ENCODE measurements around the gene DNER. TPM values are rescaled to one million over a fixed set of nuclear protein-coding genes. Genes with fewer than 3 reads are reported as not detected.
"Not testable (repeated sequence)": the region's sequence is repeated elsewhere in the genome, so short reads cannot be mapped to it uniquely, and the experiment has no call there.

The DNER gene
- polyA plus RNA-seq, 1 of the 3 experiments (the other 2 are of a cell fraction) = 1.4 TPM

DNA sequence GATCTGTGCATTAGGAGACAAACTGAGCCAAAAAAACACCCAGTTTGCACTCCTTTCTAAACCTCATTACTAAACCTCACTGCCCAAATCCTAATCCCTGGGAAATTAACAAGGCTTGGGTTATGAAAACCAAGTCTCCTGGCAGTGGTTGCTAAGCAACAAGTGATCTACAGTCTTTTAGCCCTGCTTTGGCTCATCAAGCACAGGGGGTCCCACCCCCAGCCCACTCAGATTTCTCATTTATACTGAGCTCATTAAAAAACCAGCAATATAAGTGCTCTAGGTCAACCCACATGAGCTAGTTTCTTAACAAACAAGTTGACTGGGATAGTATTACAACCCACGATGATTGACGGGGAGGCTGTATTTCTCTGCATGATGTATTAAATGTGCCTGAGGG lies 18.4 kb downstream of the DNER start:
- no peaks in the 10 kb centered on the region for H4K20me1 ChIP-seq (ENCODE audit: insufficient read depth)
- H3K9me3 ChIP-seq = no peaks in the 10 kb centered on the region
- no peaks in the 10 kb centered on the region for H3K9me2 ChIP-seq
- H3K4me1 ChIP-seq (ENCODE audit: control insufficient read depth in 1 of 2, insufficient read depth in 2 of 2, low read depth in 1 of 2, low read length in 1 of 2) = no peaks in the 10 kb centered on the region
- DNase-seq = no peak
- H3K4me3 ChIP-seq (ENCODE audit: low read depth in 2 of 2, low read length in 1 of 2) = no peak overlapping the region
- ChIA-PET CTCF (interaction anchor here (0.6 to 1.1 kb wide), 2 partner anchors 19 to 359 kb away, joined by 3 to 4 read pairs; no protein-coding TSS in a partner anchor), POLR2A (no interaction called here)
- 75% methylated on average over 2 of the region's 2 CpGs for WGBS (ENCODE audit: low lambda C conversion rate)
- no peaks in the 10 kb centered on the region for H3K36me3 ChIP-seq (replicated peaks in 1 of 2; ENCODE audit: control insufficient read depth in 1 of 2, insufficient read depth in 2 of 2, low read length in 1 of 2)
- H3K27ac ChIP-seq (ENCODE audit: low read depth in 2 of 2, low read length in 1 of 2) = no peak overlapping the region
- TF ChIP-seq FOSL2 (IDR thresholded peaks at IDR 0.05; ENCODE audit: borderline replicate concordance, low read depth) = no peak
- no peak for TF ChIP-seq YY1 (IDR thresholded peaks at IDR 0.05; ENCODE audit: low read depth)
- TF ChIP-seq, protein P1, sequence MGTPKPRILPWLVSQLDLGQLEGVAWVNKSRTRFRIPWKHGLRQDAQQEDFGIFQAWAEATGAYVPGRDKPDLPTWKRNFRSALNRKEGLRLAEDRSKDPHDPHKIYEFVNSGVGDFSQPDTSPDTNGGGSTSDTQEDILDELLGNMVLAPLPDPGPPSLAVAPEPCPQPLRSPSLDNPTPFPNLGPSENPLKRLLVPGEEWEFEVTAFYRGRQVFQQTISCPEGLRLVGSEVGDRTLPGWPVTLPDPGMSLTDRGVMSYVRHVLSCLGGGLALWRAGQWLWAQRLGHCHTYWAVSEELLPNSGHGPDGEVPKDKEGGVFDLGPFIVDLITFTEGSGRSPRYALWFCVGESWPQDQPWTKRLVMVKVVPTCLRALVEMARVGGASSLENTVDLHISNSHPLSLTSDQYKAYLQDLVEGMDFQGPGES (IDR thresholded peaks at IDR 0.05; ENCODE audit: low read depth, low read length) = no peak
- TF ChIP-seq TAF1 (IDR thresholded peaks at IDR 0.05; ENCODE audit: borderline replicate concordance, low read depth, low read length) = no peak
- TF ChIP-seq, protein P2, sequence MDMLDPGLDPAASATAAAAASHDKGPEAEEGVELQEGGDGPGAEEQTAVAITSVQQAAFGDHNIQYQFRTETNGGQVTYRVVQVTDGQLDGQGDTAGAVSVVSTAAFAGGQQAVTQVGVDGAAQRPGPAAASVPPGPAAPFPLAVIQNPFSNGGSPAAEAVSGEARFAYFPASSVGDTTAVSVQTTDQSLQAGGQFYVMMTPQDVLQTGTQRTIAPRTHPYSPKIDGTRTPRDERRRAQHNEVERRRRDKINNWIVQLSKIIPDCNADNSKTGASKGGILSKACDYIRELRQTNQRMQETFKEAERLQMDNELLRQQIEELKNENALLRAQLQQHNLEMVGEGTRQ (IDR thresholded peaks at IDR 0.05; ENCODE audit: borderline replicate concordance, low read depth, low read length) = no peak
- TF ChIP-seq, protein P3, sequence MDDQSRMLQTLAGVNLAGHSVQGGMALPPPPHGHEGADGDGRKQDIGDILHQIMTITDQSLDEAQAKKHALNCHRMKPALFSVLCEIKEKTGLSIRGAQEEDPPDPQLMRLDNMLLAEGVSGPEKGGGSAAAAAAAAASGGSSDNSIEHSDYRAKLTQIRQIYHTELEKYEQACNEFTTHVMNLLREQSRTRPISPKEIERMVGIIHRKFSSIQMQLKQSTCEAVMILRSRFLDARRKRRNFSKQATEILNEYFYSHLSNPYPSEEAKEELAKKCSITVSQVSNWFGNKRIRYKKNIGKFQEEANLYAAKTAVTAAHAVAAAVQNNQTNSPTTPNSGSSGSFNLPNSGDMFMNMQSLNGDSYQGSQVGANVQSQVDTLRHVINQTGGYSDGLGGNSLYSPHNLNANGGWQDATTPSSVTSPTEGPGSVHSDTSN (IDR thresholded peaks at IDR 0.05) = no peak
- TF ChIP-seq, protein P4, sequence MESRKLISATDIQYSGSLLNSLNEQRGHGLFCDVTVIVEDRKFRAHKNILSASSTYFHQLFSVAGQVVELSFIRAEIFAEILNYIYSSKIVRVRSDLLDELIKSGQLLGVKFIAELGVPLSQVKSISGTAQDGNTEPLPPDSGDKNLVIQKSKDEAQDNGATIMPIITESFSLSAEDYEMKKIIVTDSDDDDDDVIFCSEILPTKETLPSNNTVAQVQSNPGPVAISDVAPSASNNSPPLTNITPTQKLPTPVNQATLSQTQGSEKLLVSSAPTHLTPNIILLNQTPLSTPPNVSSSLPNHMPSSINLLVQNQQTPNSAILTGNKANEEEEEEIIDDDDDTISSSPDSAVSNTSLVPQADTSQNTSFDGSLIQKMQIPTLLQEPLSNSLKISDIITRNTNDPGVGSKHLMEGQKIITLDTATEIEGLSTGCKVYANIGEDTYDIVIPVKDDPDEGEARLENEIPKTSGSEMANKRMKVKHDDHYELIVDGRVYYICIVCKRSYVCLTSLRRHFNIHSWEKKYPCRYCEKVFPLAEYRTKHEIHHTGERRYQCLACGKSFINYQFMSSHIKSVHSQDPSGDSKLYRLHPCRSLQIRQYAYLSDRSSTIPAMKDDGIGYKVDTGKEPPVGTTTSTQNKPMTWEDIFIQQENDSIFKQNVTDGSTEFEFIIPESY (IDR thresholded peaks at IDR 0.05; ENCODE audit: borderline replicate concordance, low read depth) = no peak
- TF ChIP-seq, protein P5, sequence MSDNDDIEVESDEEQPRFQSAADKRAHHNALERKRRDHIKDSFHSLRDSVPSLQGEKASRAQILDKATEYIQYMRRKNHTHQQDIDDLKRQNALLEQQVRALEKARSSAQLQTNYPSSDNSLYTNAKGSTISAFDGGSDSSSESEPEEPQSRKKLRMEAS (IDR thresholded peaks at IDR 0.05; ENCODE audit: low read depth) = no peak
- H2AFZ ChIP-seq (ENCODE audit: low read depth) = no peak overlapping the region
- H3K9ac ChIP-seq = no peak overlapping the region
- no peaks in the 10 kb centered on the region for H3F3A ChIP-seq (replicated peaks; ENCODE audit: insufficient read depth)
- no peaks in the 10 kb centered on the region for H3K27me3 ChIP-seq (ENCODE audit: insufficient read depth)
- no peaks in the 10 kb centered on the region for H3K79me2 ChIP-seq (ENCODE audit: insufficient read depth)
- H3K4me2 ChIP-seq = no peak overlapping the region

DNA sequence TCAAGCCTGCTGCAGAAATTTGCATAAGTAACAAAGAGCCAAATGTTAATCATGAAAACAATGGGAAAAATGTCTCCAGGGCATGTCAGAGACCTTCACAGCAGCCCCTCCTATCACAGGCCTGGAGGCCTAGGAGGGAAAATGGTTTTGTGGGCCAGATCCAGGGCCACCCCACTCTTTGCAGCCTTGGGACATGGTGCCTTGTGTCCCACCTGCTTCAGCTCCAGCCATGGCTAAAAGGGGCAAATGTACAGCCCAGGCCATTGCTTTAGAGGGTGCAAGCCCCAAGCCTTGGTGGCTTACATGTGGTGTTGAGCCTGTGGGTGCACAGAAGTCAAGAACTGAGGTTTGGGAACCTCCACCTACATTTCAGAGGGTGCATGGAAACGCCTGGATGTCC lies 20.5 kb downstream of the DNER start:
- POLR2A ChIA-PET; H3K4me1 ChIP-seq (ENCODE audit: control insufficient read depth in 1 of 2, insufficient read depth in 2 of 2, low read depth in 1 of 2, low read length in 1 of 2); H2AFZ ChIP-seq (ENCODE audit: low read depth); H3K4me3 ChIP-seq (ENCODE audit: low read depth in 2 of 2, low read length in 1 of 2); H3K36me3 ChIP-seq (replicated peaks in 1 of 2; ENCODE audit: control insufficient read depth in 1 of 2, insufficient read depth in 2 of 2, low read length in 1 of 2); H3K4me2 ChIP-seq; H3K9me2 ChIP-seq; H3F3A ChIP-seq (replicated peaks; ENCODE audit: insufficient read depth); H3K9ac ChIP-seq; H3K27me3 ChIP-seq (ENCODE audit: insufficient read depth); CTCF ChIA-PET; DNase-seq; H3K9me3 ChIP-seq; H3K27ac ChIP-seq (ENCODE audit: low read depth in 2 of 2, low read length in 1 of 2); H3K79me2 ChIP-seq (ENCODE audit: insufficient read depth); H4K20me1 ChIP-seq (ENCODE audit: insufficient read depth): not testable (repeated sequence)
- no CpG with 5 or more reads among the region's 1 CpG for WGBS (ENCODE audit: low lambda C conversion rate)
